ENCODE measurements around the gene NUTM2G.
"Not testable (repeated sequence)": the region's sequence is repeated elsewhere in the genome, so short reads cannot be mapped to it uniquely, and the experiment has no call there.

NUTM2G gene
- long read RNA-seq, donor 1: 0 reads
- long read RNA-seq, donor 2: 0 reads
- long read RNA-seq, donor 3, partial matches to known transcripts: 5 of 5 reads
- long read RNA-seq, donor 3, other reads (novel, unspliced or antisense): 0 of 5 reads
- long read RNA-seq, donor 4: 0 reads
- long read RNA-seq, donor 5: 0 reads
- long read RNA-seq, donor 6: 0 reads
- long read RNA-seq, donor 7: 0 reads
- long read RNA-seq, donor 8: 0 reads

GRCh38 chr9:96928543-96928942 is at the start of gene NUTM2G:
TSS of gene NUTM2G (plus strand) at chr9:96928843. CDS start at chr9:96929025, 182 bp downstream.
- DNase-seq: not testable (repeated sequence)

- DNase-seq: no peak
Measured at GRCh38 chr9:96883922-96884321, 44.7 kb upstream of the NUTM2G start.

GRCh38 chr9:96884443-96884842 is 44.2 kb upstream of the NUTM2G start:
- DNase-seq: no peak

GRCh38 chr9:96885424-96885823 is 43.2 kb upstream of the NUTM2G start:
- DNase-seq: no peak

- DNase-seq: no peak
Measured at GRCh38 chr9:96888591-96888990, 40.1 kb upstream of the NUTM2G start.

GRCh38 chr9:96892131-96892530 is 36.5 kb upstream of the NUTM2G start:
- no peak for DNase-seq

GRCh38 chr9:96900010-96900409 is 28.6 kb upstream of the NUTM2G start:
- not testable (repeated sequence) for DNase-seq

- DNase-seq: not testable (repeated sequence)
Measured at GRCh38 chr9:96904947-96905722, 23.5 kb upstream of the NUTM2G start.

- DNase-seq: not testable (repeated sequence)
Measured at GRCh38 chr9:96908479-96908878, 20.2 kb upstream of the NUTM2G start.

GRCh38 chr9:96915539-96915938 is 13.1 kb upstream of the NUTM2G start:
- not testable (repeated sequence) for DNase-seq

GRCh38 chr9:96916531-96916930 is 12.1 kb upstream of the NUTM2G start:
- DNase-seq: not testable (repeated sequence)

GRCh38 chr9:96918550-96918949 is 10.1 kb upstream of the NUTM2G start:
- not testable (repeated sequence) for DNase-seq

- DNase-seq: not testable (repeated sequence)
Measured at GRCh38 chr9:96920803-96921202, 7.8 kb upstream of the NUTM2G start.

- DNase-seq: not testable (repeated sequence)
Measured at GRCh38 chr9:96925587-96925986, 3.1 kb upstream of the NUTM2G start.

GRCh38 chr9:96931665-96932064 is 3.0 kb downstream of the NUTM2G start:
- DNase-seq: not testable (repeated sequence)

GRCh38 chr9:96934097-96934496 is 5.5 kb downstream of the NUTM2G start:
- not testable (repeated sequence) for DNase-seq

- DNase-seq: not testable (repeated sequence)
Measured at GRCh38 chr9:96934706-96935105, 6.1 kb downstream of the NUTM2G start.

- DNase-seq: not testable (repeated sequence)
Measured at GRCh38 chr9:96935401-96935800, 6.8 kb downstream of the NUTM2G start.

GRCh38 chr9:96937442-96937841 is 8.8 kb downstream of the NUTM2G start:
- not testable (repeated sequence) for DNase-seq

- DNase-seq: not testable (repeated sequence)
Measured at GRCh38 chr9:96938957-96939665, 10.5 kb downstream of the NUTM2G start.

GRCh38 chr9:96940982-96941381 is 12.3 kb downstream of the NUTM2G start:
- DNase-seq: not testable (repeated sequence)

- not testable (repeated sequence) for DNase-seq
Measured at GRCh38 chr9:96941628-96942027, 13.0 kb downstream of the NUTM2G start.

GRCh38 chr9:96942181-96942580 is 13.5 kb downstream of the NUTM2G start:
- DNase-seq: not testable (repeated sequence)

All from right kidney (tissue), 9 donors.